ENCODE results near the gene SAAL1.

Gene SAAL1

GRCh38 chr11:18081551-18081950 lies 24.3 kb downstream of the SAAL1 start:
- H3K27ac ChIP-seq (ENCODE audit: low read length) = no peak overlapping the region
- H3K4me3 ChIP-seq (ENCODE audit: low read length in 2 of 2) = no peak overlapping the region
- no peak overlapping the region for H3K9ac ChIP-seq (ENCODE audit: low read length in 2 of 2)
- H3K4me1 ChIP-seq (ENCODE audit: control insufficient read depth, insufficient read depth, low read length) = no peaks in the 10 kb centered on the region
- no peaks in the 10 kb centered on the region for H3K27me3 ChIP-seq (ENCODE audit: control insufficient read depth in 1 of 2, insufficient read depth in 2 of 2, low read length in 2 of 2)
- peaks cover 10 to 15% of the 10 kb centered on the region in 2 donors for H3K36me3 ChIP-seq (ENCODE audit: control insufficient read depth in 2 of 2, insufficient read depth in 2 of 2, low read length in 2 of 2)
- H3K9me3 ChIP-seq (ENCODE audit: control insufficient read depth in 2 of 2, low read length in 2 of 2) = no peaks in the 10 kb centered on the region

GRCh38 chr11:18080451-18080850 lies 25.4 kb downstream of the SAAL1 start:
- Histone ChIP-seq H3K9ac (ENCODE audit: low read length in 2 of 2) (no peak overlapping the region), H3K27me3 (ENCODE audit: control insufficient read depth in 1 of 2, insufficient read depth in 2 of 2, low read length in 2 of 2) (no peaks in the 10 kb centered on the region), H3K27ac (ENCODE audit: low read length) (no peak overlapping the region), H3K4me1 (ENCODE audit: control insufficient read depth, insufficient read depth, low read length) (no peaks in the 10 kb centered on the region), H3K36me3 (ENCODE audit: control insufficient read depth in 2 of 2, insufficient read depth in 2 of 2, low read length in 2 of 2) (peaks cover 10 to 15% of the 10 kb centered on the region in 2 donors), H3K4me3 (ENCODE audit: low read length in 2 of 2) (no peak overlapping the region), H3K9me3 (ENCODE audit: control insufficient read depth in 2 of 2, low read length in 2 of 2) (no peaks in the 10 kb centered on the region)

DNA sequence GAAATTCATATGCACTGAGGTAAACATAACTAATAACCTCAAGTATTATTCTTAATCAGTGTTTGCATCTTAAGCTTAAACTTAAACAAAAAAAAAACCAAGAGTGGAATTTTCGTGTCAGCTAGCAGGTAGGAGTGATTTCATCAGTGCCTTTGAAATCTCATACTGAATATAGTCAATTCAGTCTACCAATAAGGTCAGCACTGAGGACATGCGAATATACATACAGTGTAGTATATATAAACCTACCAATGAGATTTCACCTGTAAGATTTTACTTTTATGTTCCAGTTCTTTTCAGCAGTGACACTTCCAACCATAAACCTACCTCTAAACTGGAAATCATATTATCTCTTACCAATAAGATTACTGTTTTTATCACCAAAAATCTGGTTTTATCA lies 27.0 kb downstream of the SAAL1 start:
- Histone ChIP-seq H3K4me1 (ENCODE audit: control insufficient read depth, insufficient read depth, low read length) (no peaks in the 10 kb centered on the region), H3K36me3 (ENCODE audit: control insufficient read depth in 2 of 2, insufficient read depth in 2 of 2, low read length in 2 of 2) (peaks cover 10 to 15% of the 10 kb centered on the region in 2 donors), H3K27ac (ENCODE audit: low read length) (no peak overlapping the region), H3K27me3 (ENCODE audit: control insufficient read depth in 1 of 2, insufficient read depth in 2 of 2, low read length in 2 of 2) (no peaks in the 10 kb centered on the region), H3K9ac (ENCODE audit: low read length in 2 of 2) (no peak overlapping the region), H3K4me3 (ENCODE audit: low read length in 2 of 2) (no peak overlapping the region), H3K9me3 (ENCODE audit: control insufficient read depth in 2 of 2, low read length in 2 of 2) (no peaks in the 10 kb centered on the region)

GRCh38 chr11:18075444-18075843 lies 30.4 kb downstream of the SAAL1 start:
- no peaks in the 10 kb centered on the region for H3K4me1 ChIP-seq (ENCODE audit: control insufficient read depth, insufficient read depth, low read length)
- H3K36me3 ChIP-seq (ENCODE audit: control insufficient read depth in 2 of 2, insufficient read depth in 2 of 2, low read length in 2 of 2) = peaks cover 3 to 5% of the 10 kb centered on the region in 2 donors
- H3K9me3 ChIP-seq (ENCODE audit: control insufficient read depth in 2 of 2, low read length in 2 of 2) = no peaks in the 10 kb centered on the region
- no peaks in the 10 kb centered on the region for H3K27me3 ChIP-seq (ENCODE audit: control insufficient read depth in 1 of 2, insufficient read depth in 2 of 2, low read length in 2 of 2)
- no peak overlapping the region for H3K27ac ChIP-seq (ENCODE audit: low read length)
- no peak overlapping the region for H3K9ac ChIP-seq (ENCODE audit: low read length in 2 of 2)
- no peak overlapping the region for H3K4me3 ChIP-seq (ENCODE audit: low read length in 2 of 2)

DNA sequence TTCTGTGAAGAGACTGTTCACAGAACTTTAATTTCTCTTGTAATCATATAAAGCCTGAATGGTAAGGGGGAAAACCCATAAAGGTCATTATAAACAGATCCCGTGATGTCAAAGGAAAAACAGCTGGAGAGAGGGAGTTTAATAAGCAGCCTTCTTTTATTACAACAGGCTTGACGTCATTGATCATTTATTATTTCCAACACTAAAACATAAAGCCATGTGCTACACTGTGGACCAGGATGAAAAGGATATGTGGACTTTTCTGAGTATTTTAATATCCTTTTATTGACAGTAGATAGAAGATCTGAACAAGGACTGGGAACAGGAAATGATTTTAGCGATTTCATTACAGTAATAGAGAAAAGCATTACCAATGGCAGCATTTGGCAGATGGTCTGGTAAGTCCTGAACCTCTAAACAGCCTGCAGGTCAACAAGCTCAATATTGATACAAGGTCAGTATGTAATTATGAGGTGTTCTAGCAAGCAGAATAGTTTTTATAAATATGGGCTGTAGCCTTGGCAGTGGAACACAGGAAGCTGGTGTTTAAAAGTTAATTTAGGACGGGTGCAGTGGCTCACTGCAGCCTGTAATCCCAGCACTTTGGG lies 34.7 kb downstream of the SAAL1 start:
- no peak overlapping the region for H3K27ac ChIP-seq (ENCODE audit: low read length)

DNA sequence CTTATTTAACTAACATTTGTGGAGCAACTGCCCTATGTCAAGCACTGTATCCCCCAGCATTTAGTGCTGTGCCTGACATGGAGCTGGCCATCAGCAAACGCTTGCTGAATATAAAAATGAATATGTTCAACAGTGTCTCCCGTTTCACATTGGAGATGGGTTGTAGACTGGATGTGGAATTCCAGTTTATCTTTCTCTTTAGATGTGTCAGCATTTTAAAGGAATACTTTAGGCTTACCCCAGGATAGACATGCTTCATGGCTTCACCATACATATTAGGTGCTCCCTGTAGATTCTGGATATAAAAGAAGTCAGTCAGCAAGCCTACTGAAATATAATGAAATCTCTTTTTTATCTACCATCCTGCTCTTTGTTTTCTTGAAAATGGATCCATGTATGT lies 38.5 kb downstream of the SAAL1 start:
- Histone ChIP-seq H3K27ac (ENCODE audit: low read length) (no peak overlapping the region), H3K27me3 (ENCODE audit: control insufficient read depth in 1 of 2, insufficient read depth in 2 of 2, low read length in 2 of 2) (no peaks in the 10 kb centered on the region), H3K36me3 (ENCODE audit: control insufficient read depth in 2 of 2, insufficient read depth in 2 of 2, low read length in 2 of 2) (peaks cover 0 to 2% of the 10 kb centered on the region in 2 donors), H3K9me3 (ENCODE audit: control insufficient read depth in 2 of 2, low read length in 2 of 2) (no peaks in the 10 kb centered on the region), H3K4me1 (ENCODE audit: control insufficient read depth, insufficient read depth, low read length) (no peaks in the 10 kb centered on the region), H3K4me3 (ENCODE audit: low read length in 2 of 2) (no peak overlapping the region), H3K9ac (ENCODE audit: low read length in 2 of 2) (no peak overlapping the region)

More for the DNA sequence above, 34.7 kb downstream of the SAAL1 start:
- peaks cover 0 to 2% of the 10 kb centered on the region in 2 donors for H3K36me3 ChIP-seq (ENCODE audit: control insufficient read depth in 2 of 2, insufficient read depth in 2 of 2, low read length in 2 of 2)
- no peaks in the 10 kb centered on the region for H3K9me3 ChIP-seq (ENCODE audit: control insufficient read depth in 2 of 2, low read length in 2 of 2)
- no peak overlapping the region for H3K9ac ChIP-seq (ENCODE audit: low read length in 2 of 2)
- no peaks in the 10 kb centered on the region for H3K27me3 ChIP-seq (ENCODE audit: control insufficient read depth in 1 of 2, insufficient read depth in 2 of 2, low read length in 2 of 2)
- no peak overlapping the region for H3K4me3 ChIP-seq (ENCODE audit: low read length in 2 of 2)
- H3K4me1 ChIP-seq (ENCODE audit: control insufficient read depth, insufficient read depth, low read length) = no peaks in the 10 kb centered on the region

DNA sequence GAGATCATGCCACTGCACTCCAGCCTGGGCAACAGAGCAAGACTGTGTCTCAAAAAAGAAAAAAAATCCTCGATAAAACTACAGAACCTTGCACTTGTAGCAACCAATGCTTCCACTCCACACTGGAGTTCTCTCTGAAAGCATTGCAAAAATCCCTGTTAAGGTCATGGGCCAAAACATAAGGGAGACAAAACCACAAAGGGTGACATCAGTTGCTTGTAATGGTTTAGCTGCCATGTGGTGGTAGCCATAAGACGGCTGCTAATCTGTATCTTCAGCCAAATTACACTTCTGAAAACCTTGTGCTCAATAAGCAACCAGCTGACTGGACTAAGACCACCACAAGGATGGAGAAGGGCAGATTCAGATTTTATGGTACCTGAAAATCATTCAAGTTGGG lies 39.3 kb downstream of the SAAL1 start:
- no peak overlapping the region for H3K27ac ChIP-seq (ENCODE audit: low read length)
- no peaks in the 10 kb centered on the region for H3K9me3 ChIP-seq (ENCODE audit: control insufficient read depth in 2 of 2, low read length in 2 of 2)
- no peaks in the 10 kb centered on the region for H3K4me1 ChIP-seq (ENCODE audit: control insufficient read depth, insufficient read depth, low read length)
- peaks cover 0 to 2% of the 10 kb centered on the region in 2 donors for H3K36me3 ChIP-seq (ENCODE audit: control insufficient read depth in 2 of 2, insufficient read depth in 2 of 2, low read length in 2 of 2)
- no peaks in the 10 kb centered on the region for H3K27me3 ChIP-seq (ENCODE audit: control insufficient read depth in 1 of 2, insufficient read depth in 2 of 2, low read length in 2 of 2)
- no peak overlapping the region for H3K4me3 ChIP-seq (ENCODE audit: low read length in 2 of 2)
- no peak overlapping the region for H3K9ac ChIP-seq (ENCODE audit: low read length in 2 of 2)

- no peaks in the 10 kb centered on the region for H3K27me3 ChIP-seq (ENCODE audit: control insufficient read depth in 1 of 2, insufficient read depth in 2 of 2, low read length in 2 of 2)
- no peaks in the 10 kb centered on the region for H3K9me3 ChIP-seq (ENCODE audit: control insufficient read depth in 2 of 2, low read length in 2 of 2)
- no peak overlapping the region for H3K9ac ChIP-seq (ENCODE audit: low read length in 2 of 2)
- no peak overlapping the region for H3K4me3 ChIP-seq (ENCODE audit: low read length in 2 of 2)
- no peak overlapping the region for H3K27ac ChIP-seq (ENCODE audit: low read length)
- H3K36me3 ChIP-seq (ENCODE audit: control insufficient read depth in 2 of 2, insufficient read depth in 2 of 2, low read length in 2 of 2) = peaks cover 0 to 2% of the 10 kb centered on the region in 2 donors
- no peaks in the 10 kb centered on the region for H3K4me1 ChIP-seq (ENCODE audit: control insufficient read depth, insufficient read depth, low read length)
Measured at GRCh38 chr11:18065572-18065971, 40.3 kb downstream of the SAAL1 start.

DNA sequence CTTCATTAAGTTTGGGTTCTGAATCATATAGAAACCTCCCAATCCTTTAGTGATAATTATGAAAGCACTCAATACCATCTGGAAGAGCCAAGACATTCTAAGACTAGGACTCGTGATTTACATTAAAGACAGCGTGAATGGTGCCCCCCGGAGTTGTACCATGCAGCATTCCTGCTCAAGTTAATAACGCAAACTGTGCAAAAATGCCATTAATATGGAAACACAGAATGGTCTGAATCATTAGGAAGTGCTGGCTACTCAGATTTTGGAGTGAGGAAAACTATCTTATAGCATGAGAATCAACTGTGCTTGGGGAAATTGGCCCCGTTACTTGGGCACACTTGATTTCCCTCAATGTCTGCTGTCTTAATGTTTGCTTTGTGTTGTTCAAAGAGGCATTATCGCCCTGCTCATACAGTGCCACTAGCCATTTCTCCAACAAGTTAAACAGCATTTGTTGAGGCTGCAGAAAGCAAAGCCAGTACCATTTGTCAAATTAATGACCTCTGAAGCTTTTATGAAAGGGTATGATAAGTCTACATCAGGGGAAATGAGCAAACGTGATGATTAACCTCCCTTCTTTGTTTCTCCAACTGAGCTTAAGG lies 41.3 kb downstream of the SAAL1 start:
- Histone ChIP-seq H3K9me3 (ENCODE audit: control insufficient read depth in 2 of 2, low read length in 2 of 2) (no peaks in the 10 kb centered on the region), H3K27ac (ENCODE audit: low read length) (no peak overlapping the region), H3K4me1 (ENCODE audit: control insufficient read depth, insufficient read depth, low read length) (no peaks in the 10 kb centered on the region), H3K9ac (ENCODE audit: low read length in 2 of 2) (no peak overlapping the region), H3K36me3 (ENCODE audit: control insufficient read depth in 2 of 2, insufficient read depth in 2 of 2, low read length in 2 of 2) (peaks cover 0 to 2% of the 10 kb centered on the region in 2 donors), H3K4me3 (ENCODE audit: low read length in 2 of 2) (no peak overlapping the region), H3K27me3 (ENCODE audit: control insufficient read depth in 1 of 2, insufficient read depth in 2 of 2, low read length in 2 of 2) (no peaks in the 10 kb centered on the region)

DNA sequence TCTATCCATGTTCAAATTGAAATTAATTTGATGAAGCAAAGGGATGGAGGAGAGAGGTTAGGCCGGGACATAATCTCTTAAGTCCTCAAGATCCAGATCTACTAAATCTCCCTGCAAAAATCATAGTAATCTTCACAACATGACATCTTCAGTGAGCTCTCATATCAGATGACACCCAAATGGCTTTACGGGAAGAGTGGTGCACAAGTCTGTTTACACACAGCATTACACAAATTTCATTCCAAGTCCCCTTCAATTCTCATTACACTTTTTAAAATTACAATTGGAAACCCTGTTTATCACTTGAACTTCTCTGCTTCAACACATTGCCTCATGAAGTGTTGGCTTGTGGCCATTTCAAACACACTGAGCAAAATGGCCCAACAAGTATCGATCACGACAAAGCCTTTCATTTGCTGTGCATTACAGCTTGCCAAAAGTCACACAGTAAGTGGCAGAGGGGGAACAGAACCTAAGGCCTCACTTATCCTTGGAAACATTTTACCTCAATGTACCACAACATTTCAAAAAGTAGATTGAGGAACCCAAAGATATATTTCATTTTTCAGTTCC lies 41.9 kb downstream of the SAAL1 start:
- H3K4me3 ChIP-seq (ENCODE audit: low read length in 2 of 2) = no peak overlapping the region
- no peaks in the 10 kb centered on the region for H3K9me3 ChIP-seq (ENCODE audit: control insufficient read depth in 2 of 2, low read length in 2 of 2)
- no peak overlapping the region for H3K27ac ChIP-seq (ENCODE audit: low read length)
- H3K4me1 ChIP-seq (ENCODE audit: control insufficient read depth, insufficient read depth, low read length) = no peaks in the 10 kb centered on the region
- H3K9ac ChIP-seq (ENCODE audit: low read length in 2 of 2) = no peak overlapping the region
- H3K36me3 ChIP-seq (ENCODE audit: control insufficient read depth in 2 of 2, insufficient read depth in 2 of 2, low read length in 2 of 2) = peaks cover 0 to 2% of the 10 kb centered on the region in 2 donors
- H3K27me3 ChIP-seq (ENCODE audit: control insufficient read depth in 1 of 2, insufficient read depth in 2 of 2, low read length in 2 of 2) = no peaks in the 10 kb centered on the region

- Histone ChIP-seq H3K4me1 (ENCODE audit: control insufficient read depth, insufficient read depth, low read length) (no peaks in the 10 kb centered on the region), H3K9ac (ENCODE audit: low read length in 2 of 2) (no peak overlapping the region), H3K4me3 (ENCODE audit: low read length in 2 of 2) (no peak overlapping the region), H3K27ac (ENCODE audit: low read length) (no peak overlapping the region), H3K9me3 (ENCODE audit: control insufficient read depth in 2 of 2, low read length in 2 of 2) (no peaks in the 10 kb centered on the region), H3K36me3 (ENCODE audit: control insufficient read depth in 2 of 2, insufficient read depth in 2 of 2, low read length in 2 of 2) (peaks cover 0 to 2% of the 10 kb centered on the region in 2 donors), H3K27me3 (ENCODE audit: control insufficient read depth in 1 of 2, insufficient read depth in 2 of 2, low read length in 2 of 2) (no peaks in the 10 kb centered on the region)
Measured at GRCh38 chr11:18063125-18063524, 42.8 kb downstream of the SAAL1 start.

Measured in stomach smooth muscle (tissue), 2 donors.